ENCODE data around the gene GSTO2.

DNA sequence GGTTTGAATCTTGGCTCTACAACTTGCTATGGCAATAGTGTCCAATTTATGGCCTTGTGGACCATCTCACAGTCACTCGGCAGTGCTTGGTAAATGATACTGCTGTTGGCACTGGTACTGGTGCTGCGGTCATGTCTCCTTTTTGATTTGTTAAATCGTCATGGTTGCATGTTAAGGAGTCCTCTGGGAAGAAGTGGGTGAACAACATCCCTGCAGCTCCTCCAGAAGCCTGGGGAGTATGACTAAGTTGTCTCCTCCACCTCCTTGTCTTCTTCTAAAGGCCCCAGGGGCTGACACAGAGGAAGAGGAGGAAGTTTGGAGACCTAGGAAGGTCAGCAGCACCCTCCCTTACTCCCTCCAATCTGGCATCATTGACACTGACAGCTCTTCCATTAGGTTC lies 60.8 kb downstream of the GSTO2 start:
- TF ChIP-seq, protein P1, sequence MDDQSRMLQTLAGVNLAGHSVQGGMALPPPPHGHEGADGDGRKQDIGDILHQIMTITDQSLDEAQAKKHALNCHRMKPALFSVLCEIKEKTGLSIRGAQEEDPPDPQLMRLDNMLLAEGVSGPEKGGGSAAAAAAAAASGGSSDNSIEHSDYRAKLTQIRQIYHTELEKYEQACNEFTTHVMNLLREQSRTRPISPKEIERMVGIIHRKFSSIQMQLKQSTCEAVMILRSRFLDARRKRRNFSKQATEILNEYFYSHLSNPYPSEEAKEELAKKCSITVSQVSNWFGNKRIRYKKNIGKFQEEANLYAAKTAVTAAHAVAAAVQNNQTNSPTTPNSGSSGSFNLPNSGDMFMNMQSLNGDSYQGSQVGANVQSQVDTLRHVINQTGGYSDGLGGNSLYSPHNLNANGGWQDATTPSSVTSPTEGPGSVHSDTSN (IDR thresholded peaks at IDR 0.05; ENCODE audit: insufficient replicate concordance, low read depth, low read length) = no peak
- TF ChIP-seq SP1 (IDR thresholded peaks at IDR 0.05; ENCODE audit: low read depth, low read length) = no peak
- TF ChIP-seq MEF2B (IDR thresholded peaks at IDR 0.05; ENCODE audit: partially characterized antibody, poor library complexity, severe bottlenecking) = no peak
- TF ChIP-seq CBX5 (IDR thresholded peaks at IDR 0.05; ENCODE audit: low read depth) = no peak
- TF ChIP-seq JUNB (IDR thresholded peaks at IDR 0.05) = no peak
- TF ChIP-seq EZH2 (IDR thresholded peaks at IDR 0.05; ENCODE audit: borderline replicate concordance, control insufficient read depth, low read depth, low read length) = no peak

Measured in GM12878 (cell line).